OCI-LY7 (cell line): ENCODE data around the gene SIX1. TPM values are rescaled to one million over a fixed set of nuclear protein-coding genes. Genes with fewer than 3 reads are reported as not detected.

Source experiments
- BruUV-seq: library from RNA; stranded (reverse); fragments of 400-500 nt; replicated peaks from 2 replicates; lab custom pipeline; 2021; lab: Mats Ljungman, UMichigan
- CTCF ChIA-PET: fragments of 300-600 bp; sonication (Branson Sonifier 250); formaldehyde crosslinking; loops from one replicate; lab custom pipeline; 2022; ENCODE audit warnings: antibody characterized with exemption; ENCODE audit not compliant: unreplicated experiment; lab: Charles Lee
- POLR2A ChIA-PET: fragments of 300-600 bp; sonication (Branson Sonifier 250); formaldehyde crosslinking; loops from one replicate; lab custom pipeline; 2022; ENCODE audit warnings: antibody characterized with exemption; lab: Charles Lee
- DNase-seq: peaks from one replicate; pipeline ENCODE4 v3.0.0-alpha.2; 2015; ENCODE audit warnings: low spot score
- H2AFZ ChIP-seq: fragments of 200-600 bp; sonication (generic), shearing (Covaris generic); 2 replicates; pipeline ENCODE4 v1.6.1; 2014; ENCODE audit warnings: mild to moderate bottlenecking, antibody characterized with exemption, low read length, moderate library complexity
- H3K27ac ChIP-seq: fragments of 200-600 bp; sonication (generic); 2 replicates; pipeline ENCODE4 v1.5.1; 2014; ENCODE audit warnings: mixed run types, low read depth, mild to moderate bottlenecking, moderate library complexity, low read length, inconsistent platforms; ENCODE audit not compliant: poor library complexity, severe bottlenecking
- H3K36me3 ChIP-seq: fragments of 200-600 bp; sonication (generic); 2 replicates; pipeline ENCODE4 v1.6.1; 2014; ENCODE audit warnings: mild to moderate bottlenecking, antibody characterized with exemption, low read length, moderate library complexity, mixed read lengths; ENCODE audit not compliant: insufficient read depth
- H3K4me1 ChIP-seq: fragments of 200-600 bp; sonication (generic); 2 replicates; pipeline ENCODE4 v1.5.1; 2014; ENCODE audit warnings: mild to moderate bottlenecking, low read length; ENCODE audit not compliant: insufficient read depth, poor library complexity, severe bottlenecking
- H3K4me2 ChIP-seq: fragments of 200-600 bp; sonication (generic); 2 replicates; pipeline ENCODE4 v1.6.1; 2014; ENCODE audit warnings: mild to moderate bottlenecking, low read length
- H3K4me3 ChIP-seq: fragments of 200-600 bp; sonication (generic); 2 replicates; pipeline ENCODE4 v1.5.1; 2014; ENCODE audit warnings: mild to moderate bottlenecking, low read depth, low read length; ENCODE audit not compliant: poor library complexity, severe bottlenecking
- H3K79me2 ChIP-seq: fragments of 200-600 bp; sonication (generic); 2 replicates; pipeline ENCODE4 v1.6.1; 2016; ENCODE audit warnings: low read depth, mild to moderate bottlenecking, low read length, moderate library complexity, mixed read lengths; ENCODE audit not compliant: insufficient read depth
- H3K9me2 ChIP-seq: fragments of 200-600 bp; sonication (generic); 2 replicates; pipeline ENCODE4 v1.6.1; 2016; ENCODE audit warnings: mild to moderate bottlenecking, low read length, mixed read lengths; ENCODE audit not compliant: insufficient read depth
- H3K9me3 ChIP-seq: fragments of 200-600 bp; sonication (generic); 2 replicates; pipeline ENCODE4 v1.6.1; 2014; ENCODE audit warnings: mild to moderate bottlenecking, mixed run types, low read length, mixed read lengths
- H4K20me1 ChIP-seq: fragments of 200-600 bp; sonication (generic); 2 replicates; pipeline ENCODE4 v1.6.1; 2014; ENCODE audit warnings: mild to moderate bottlenecking, antibody characterized with exemption, low read length, moderate library complexity, mixed read lengths; ENCODE audit not compliant: insufficient read depth
- CTCF ChIP-seq: fragments of 200-600 bp; sonication (generic); conservative IDR thresholded peaks from 2 replicates; pipeline ENCODE4 v1.5.1; 2014; ENCODE audit warnings: mild to moderate bottlenecking, antibody characterized with exemption, low read length, moderate library complexity, mixed read lengths
- EZH2phosphoT487 ChIP-seq: fragments of 200-600 bp; sonication (generic); IDR thresholded peaks from 2 replicates; pipeline ENCODE4 v1.6.1; 2018; ENCODE audit warnings: low read depth, borderline replicate concordance, mild to moderate bottlenecking, mixed run types, antibody characterized with exemption, low read length, moderate library complexity, mixed read lengths
- intact Hi-C: fragments of 100-400 bp; cut with micrococcal nuclease; formaldehyde crosslinking; loops from one replicate; pipeline ENCODE4 v1.10.0; 2022; ENCODE audit not compliant: unreplicated experiment
- total RNA-seq, 2 experiments: library from RNA; depleted of rRNA in 1 of 2; stranded (reverse); fragments of >200 nt in 1 of 2; shearing (Covaris generic) in 1 of 2; gene quantifications; 2 replicates each; pipeline ENCODE4 v1.2.3, GENCODE V29; 2014 to 2022

Gene SIX1
- total RNA-seq, 2 experiments from 2014 or later, result 0.35 to 2.9 TPM

GRCh38 chr14:60679566-60680258 lies 30.4 kb upstream of the SIX1 start:
- no peak overlapping the region for H3K27ac ChIP-seq
- CTCF ChIA-PET, result no interaction called here
- H3K9me2 ChIP-seq, result no peaks in the 10 kb centered on the region
- H3K36me3 ChIP-seq, result no peaks in the 10 kb centered on the region
- TF ChIP-seq CTCF, result no peak
- TF ChIP-seq EZH2phosphoT487, result no peak
- no peaks in the 10 kb centered on the region for H3K4me1 ChIP-seq
- H2AFZ ChIP-seq, result no peak overlapping the region
- H3K4me2 ChIP-seq, result no peak overlapping the region
- intact Hi-C loops, result no loop called here
- no TSS peak for BruUV-seq
- POLR2A ChIA-PET, result interaction anchor here (0.6 to 1.3 kb wide), 7 partner anchors 13 to 524 kb away, joined by 3 to 4 read pairs (median 4); no protein-coding TSS in a partner anchor
- H3K4me3 ChIP-seq, result no peak overlapping the region
- H4K20me1 ChIP-seq, result no peaks in the 10 kb centered on the region
- no peaks in the 10 kb centered on the region for H3K79me2 ChIP-seq
- no peak for DNase-seq
- H3K9me3 ChIP-seq, result no peaks in the 10 kb centered on the region

GRCh38 chr14:60677701-60678100 lies 28.4 kb upstream of the SIX1 start:
- no peaks in the 10 kb centered on the region for H4K20me1 ChIP-seq
- no peaks in the 10 kb centered on the region for H3K79me2 ChIP-seq
- no peaks in the 10 kb centered on the region for H3K36me3 ChIP-seq
- H3K9me2 ChIP-seq, result no peaks in the 10 kb centered on the region
- intact Hi-C loops, result no loop called here
- ChIA-PET POLR2A (interaction anchor here (0.6 to 0.8 kb wide), 2 partner anchors 82 to 119 kb away, joined by 3 to 4 read pairs; no protein-coding TSS in a partner anchor), CTCF (no interaction called here)
- H3K4me1 ChIP-seq, result no peaks in the 10 kb centered on the region
- no peak overlapping the region for H3K27ac ChIP-seq
- no peak overlapping the region for H3K4me3 ChIP-seq
- DNase-seq, result no peak
- no peaks in the 10 kb centered on the region for H3K9me3 ChIP-seq
- H2AFZ ChIP-seq, result no peak overlapping the region
- no peak for TF ChIP-seq EZH2phosphoT487
- H3K4me2 ChIP-seq, result no peak overlapping the region
- BruUV-seq, result no TSS peak

- CTCF ChIA-PET, result no interaction called here
- no peak for TF ChIP-seq CTCF
- TF ChIP-seq EZH2phosphoT487, result no peak
- no TSS peak for BruUV-seq
- Histone ChIP-seq H4K20me1 (no peaks in the 10 kb centered on the region), H2AFZ (no peak overlapping the region), H3K9me2 (no peaks in the 10 kb centered on the region), H3K9me3 (no peaks in the 10 kb centered on the region), H3K4me1 (no peaks in the 10 kb centered on the region), H3K27ac (no peak overlapping the region), H3K79me2 (no peaks in the 10 kb centered on the region), H3K4me2 (no peak overlapping the region), H3K36me3 (no peaks in the 10 kb centered on the region), H3K4me3 (no peak overlapping the region)
- intact Hi-C loops, result no loop called here
- DNase-seq, result no peak
- POLR2A ChIA-PET, result no interaction called here
Measured at GRCh38 chr14:60670989-60671388, 21.7 kb upstream of the SIX1 start.
